GM12864 (cell line): ENCODE measurements around the gene RRN3.
"Not testable (repeated sequence)": the region's sequence is repeated elsewhere in the genome, so short reads cannot be mapped to it uniquely, and the experiment has no call there.

Experiments used
- DNase-seq: peaks from one replicate; pipeline ENCODE4 v3.0.0-alpha.2; 2011; ENCODE audit warnings: low read depth
- H3K4me3 ChIP-seq: 2 replicates; pipeline ENCODE4 v1.5.1; 2011; ENCODE audit warnings: mild to moderate bottlenecking, low read depth, low read length, control low read depth
- TF ChIP-seq, protein P1 (sequence below): IDR thresholded peaks from 2 replicates; pipeline ENCODE4 v1.5.1; 2011; ENCODE audit warnings: low read depth, mild to moderate bottlenecking, moderate library complexity, low read length, control low read depth, inconsistent platforms; ENCODE audit errors: missing control alignments

The RRN3 gene

DNA sequence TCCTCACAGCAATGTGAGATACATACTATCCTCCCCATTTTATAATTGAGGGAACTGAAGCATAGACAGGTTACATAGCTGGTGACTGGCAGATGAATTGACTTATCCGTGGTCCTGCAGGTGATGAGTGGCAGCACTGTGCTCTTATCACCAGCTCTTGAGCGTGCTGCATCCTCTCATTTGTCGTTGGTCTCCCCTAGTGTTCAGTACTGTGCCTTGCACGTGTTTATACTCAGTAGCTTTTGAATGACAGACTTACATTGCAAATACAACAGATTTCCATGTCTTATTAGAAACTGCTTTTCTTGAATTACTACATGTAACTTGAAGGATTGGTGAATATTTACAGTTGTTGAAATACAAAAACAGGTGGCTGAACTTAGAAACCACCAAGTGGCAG lies 71.9 kb downstream of the RRN3 start:
- DNase-seq: peak; percentile 26
- TF ChIP-seq, protein P1, sequence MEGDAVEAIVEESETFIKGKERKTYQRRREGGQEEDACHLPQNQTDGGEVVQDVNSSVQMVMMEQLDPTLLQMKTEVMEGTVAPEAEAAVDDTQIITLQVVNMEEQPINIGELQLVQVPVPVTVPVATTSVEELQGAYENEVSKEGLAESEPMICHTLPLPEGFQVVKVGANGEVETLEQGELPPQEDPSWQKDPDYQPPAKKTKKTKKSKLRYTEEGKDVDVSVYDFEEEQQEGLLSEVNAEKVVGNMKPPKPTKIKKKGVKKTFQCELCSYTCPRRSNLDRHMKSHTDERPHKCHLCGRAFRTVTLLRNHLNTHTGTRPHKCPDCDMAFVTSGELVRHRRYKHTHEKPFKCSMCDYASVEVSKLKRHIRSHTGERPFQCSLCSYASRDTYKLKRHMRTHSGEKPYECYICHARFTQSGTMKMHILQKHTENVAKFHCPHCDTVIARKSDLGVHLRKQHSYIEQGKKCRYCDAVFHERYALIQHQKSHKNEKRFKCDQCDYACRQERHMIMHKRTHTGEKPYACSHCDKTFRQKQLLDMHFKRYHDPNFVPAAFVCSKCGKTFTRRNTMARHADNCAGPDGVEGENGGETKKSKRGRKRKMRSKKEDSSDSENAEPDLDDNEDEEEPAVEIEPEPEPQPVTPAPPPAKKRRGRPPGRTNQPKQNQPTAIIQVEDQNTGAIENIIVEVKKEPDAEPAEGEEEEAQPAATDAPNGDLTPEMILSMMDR: peak; percentile 64
- H3K4me3 ChIP-seq: not testable (repeated sequence)

DNA sequence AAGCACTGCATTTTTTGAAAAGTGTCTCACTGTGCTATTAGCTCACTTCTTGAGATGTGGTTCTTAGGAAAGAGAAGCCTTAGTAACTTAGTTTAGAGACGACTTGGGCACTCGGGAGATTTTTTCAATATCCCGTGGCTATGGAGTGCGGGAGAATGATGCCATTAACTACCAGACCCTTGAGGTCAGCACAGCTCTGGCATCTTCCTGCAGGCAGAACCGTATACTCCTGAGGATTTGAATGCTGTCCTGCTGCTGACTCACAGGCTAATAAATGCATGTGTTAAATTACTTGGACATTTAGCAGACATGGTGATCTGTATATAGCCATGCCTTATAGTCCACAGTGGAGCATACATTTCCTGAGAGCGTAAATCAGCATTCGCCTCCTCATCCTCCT lies 72.6 kb downstream of the RRN3 start:
- H3K4me3 ChIP-seq, DNase-seq: not testable (repeated sequence)

DNA sequence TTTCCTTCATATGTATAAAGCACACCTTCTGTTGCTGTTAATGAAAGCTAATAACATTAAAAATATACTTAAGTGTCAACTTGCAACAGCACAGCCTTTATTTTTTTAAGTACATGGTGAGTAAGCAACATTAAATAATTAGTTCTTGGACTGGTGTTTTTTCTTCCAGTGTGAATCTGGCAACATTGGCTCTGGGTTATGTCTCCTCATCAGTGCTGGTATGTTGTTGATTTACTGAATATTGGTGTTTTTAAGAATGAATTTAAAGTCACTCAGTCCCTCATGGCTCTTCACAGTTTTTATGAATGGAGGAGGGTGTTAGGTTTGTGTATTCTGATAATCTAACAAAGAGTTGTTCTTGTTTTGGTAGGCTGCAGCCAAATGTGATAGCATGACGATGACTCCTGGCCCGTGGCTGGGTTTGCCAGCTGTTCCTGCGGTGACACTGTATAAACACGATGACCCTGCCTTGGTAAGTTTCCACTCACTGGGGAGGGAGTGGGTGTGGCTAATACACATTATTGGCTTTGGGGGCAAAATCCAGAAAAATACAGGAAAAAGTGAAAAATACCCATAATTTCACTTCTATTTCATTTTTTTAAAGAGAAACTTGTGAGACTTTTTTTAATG lies 77.0 kb downstream of the RRN3 start:
- not testable (repeated sequence) for DNase-seq

DNA sequence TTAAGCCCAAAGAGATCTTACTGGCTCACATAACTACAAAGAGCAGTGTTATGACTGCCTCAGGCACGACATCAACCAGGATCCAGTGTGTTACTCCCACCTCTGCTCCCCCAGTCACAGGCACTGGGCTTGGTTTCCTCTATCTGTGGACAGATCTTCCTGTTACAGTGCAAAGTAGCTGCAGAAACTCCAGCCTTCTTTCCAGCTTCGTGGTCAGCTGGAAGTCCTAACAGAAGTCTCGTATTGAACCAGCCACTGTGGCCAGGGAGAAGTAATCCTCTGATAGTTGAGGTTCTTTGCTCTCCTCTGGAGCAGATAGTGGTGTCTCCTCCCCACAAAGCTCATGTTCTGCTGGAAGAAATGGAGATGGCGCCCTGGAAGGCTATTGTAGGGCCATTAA lies 77.7 kb downstream of the RRN3 start:
- not testable (repeated sequence) for H3K4me3 ChIP-seq, DNase-seq

More for the DNA sequence above, 77.0 kb downstream of the RRN3 start:
- H3K4me3 ChIP-seq: not testable (repeated sequence)

DNA sequence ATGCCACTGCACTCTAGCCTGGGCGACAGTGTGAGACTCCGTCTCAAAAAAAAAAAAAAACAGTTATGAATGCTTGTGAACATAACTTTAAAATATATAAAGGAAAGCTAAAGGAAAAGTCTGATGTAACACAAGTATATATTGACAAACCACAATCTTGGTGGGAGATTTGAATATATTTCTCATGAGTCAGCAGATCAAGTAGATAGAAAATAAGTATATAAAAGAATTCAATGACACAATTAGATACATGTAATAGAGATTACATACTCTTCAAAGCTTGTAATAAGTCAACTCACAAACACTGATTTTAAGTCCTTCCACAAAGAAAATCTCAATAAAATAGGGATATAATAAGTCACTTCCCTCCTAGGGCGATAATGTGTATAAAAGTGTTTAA lies 78.4 kb downstream of the RRN3 start:
- H3K4me3 ChIP-seq, DNase-seq: not testable (repeated sequence)

DNA sequence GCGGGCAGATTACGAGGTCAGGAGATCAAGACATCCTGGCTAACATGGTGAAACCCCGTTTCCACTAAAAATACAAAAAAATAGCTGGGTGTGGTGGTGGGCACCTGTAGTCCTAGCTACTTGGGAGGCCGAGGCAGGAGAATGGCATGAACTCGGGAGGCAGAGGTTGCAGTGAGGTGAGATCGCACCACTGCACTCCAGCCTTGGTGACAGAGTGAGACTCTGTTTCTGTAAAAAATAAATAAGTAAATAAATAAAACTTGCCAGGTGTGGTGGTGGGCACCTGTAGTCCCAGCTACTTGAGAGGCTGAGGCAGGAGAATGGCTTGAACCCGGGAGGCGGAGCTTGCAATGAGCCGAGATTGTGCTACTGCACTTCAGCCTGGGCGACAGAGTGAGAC lies 81.1 kb downstream of the RRN3 start:
- H3K4me3 ChIP-seq, DNase-seq: not testable (repeated sequence)
